Activated T-helper 1 cell treated with Interleukin-2 at 50 U/mL for 16 hours (primary cell): ENCODE data around the gene ATP10A.

ENCODE experiments used
- DNase-seq: peaks from one replicate; pipeline ENCODE4 v3.0.0-alpha.2; 2020; ENCODE audit warnings: low read depth

ATP10A gene

DNA sequence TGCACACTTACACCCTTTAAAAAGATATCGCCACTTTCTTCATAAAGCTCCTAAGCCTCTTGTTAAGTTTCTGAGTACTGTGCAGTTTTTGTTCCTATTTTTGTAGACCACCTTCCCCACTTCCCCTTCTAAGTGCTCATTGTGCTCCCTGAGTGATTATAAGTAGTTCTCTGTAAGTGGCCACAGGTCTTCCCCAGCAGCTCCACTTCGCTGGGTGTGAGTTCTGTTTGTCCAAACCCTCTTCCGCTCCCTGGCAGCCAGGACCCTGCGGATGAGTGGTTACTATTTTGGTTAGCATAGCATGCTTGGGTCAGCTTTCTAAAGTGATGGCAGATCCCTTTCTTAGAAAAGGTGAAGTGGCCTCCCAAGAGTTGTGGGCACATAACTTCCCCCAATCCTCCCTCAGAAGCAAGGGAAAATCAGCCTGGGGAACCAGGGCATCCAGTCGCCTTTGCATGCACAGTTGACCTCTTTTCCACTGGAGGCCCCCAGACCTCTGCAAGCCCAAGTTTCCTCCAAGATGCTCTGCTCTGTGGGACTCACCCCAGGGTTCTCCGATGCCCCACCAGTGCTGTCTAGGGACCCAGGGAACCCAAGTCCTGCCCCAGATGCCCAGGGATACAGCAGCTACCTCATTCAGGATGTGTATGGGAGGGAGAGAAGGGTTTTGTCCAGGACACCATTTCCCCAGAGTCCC lies 69.6 kb downstream of the ATP10A start:
- DNase-seq, result no peak

DNA sequence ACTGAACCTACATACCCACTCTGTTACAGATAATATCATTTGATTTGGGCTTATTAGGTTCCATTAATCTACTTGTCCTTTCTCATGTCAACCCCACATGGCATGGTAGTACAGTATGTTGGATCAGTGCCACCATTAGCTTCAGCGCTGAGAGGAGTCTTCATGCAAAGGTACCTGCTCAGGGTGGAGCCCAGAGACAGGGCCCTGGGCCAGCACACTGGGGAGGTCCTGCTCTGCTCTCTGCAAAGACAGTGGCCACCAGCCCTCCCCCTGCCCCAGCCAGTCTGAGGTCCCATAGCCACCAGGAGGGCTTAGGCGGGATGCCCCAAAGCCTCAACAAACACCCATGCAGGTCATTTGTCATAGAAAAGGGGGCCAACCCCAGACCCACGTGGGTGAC lies 71.0 kb downstream of the ATP10A start:
- no peak for DNase-seq

DNA sequence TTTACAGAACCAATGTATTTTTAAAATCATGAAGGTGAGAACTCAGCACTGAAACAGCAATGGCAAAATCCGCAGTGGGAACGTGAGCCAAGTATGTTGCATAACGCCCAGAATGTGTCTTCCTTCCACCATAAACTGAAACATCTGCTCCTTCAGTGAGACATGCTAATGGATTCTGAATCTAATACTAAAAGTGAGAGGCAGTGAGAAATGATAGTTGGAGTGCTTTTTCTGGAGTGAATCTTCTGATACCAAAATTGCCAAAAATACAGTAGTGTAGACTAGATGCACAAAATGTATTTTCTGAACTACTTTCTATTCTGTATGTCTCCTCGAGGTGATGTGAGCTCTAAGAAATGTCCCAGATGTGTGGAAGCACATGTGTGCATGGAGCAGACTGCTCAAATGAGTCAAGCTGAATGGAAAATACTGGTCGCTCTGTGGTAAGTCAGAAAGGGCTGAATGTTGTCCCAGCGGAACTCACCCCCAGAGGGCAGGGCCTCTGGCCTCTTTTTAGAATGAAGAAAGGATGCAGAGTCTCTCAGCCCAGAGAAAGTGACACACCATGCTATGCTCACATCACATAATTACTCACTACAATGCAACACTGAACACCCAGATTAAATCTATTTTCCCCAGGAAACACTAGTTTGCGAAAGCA lies 73.0 kb downstream of the ATP10A start:
- DNase-seq, result no peak

DNA sequence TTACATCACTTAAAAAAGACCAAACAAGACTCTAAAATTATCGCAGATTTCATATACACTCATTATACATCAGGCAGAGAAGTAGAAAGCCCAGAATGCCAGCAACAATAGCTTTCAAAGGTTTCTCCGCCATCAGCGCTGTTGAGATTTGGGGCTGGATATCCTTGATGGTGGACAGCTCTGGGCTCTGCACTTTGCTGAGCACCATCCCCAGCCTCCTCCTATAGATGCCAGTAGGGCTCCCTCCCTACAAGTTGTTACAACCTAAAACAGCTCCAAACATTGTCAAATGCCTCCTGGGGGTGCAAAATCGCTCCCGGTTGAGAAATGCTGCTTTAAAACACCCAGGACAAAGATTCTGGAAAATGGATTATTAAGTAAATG lies 73.5 kb downstream of the ATP10A start:
- DNase-seq, result no peak

DNA sequence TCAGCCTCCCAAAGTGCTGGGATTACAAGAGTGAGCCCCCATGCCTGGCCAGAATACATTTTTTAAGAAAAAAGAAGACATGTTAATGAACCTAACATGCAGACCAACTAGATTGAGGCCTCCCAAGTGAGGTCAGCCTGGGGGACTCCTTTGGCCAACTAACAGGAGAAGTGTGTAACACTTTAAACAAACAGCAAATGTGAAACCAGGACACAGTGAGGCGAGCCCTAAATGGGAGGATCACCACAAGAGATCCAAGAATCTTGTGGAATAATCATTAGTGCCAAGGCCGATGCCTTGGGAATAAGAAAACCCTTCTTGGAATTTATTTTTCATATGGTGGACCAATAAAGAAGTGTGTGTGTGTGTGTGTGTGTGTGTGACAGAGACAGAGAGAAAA lies 73.9 kb downstream of the ATP10A start:
- DNase-seq, result no peak

DNA sequence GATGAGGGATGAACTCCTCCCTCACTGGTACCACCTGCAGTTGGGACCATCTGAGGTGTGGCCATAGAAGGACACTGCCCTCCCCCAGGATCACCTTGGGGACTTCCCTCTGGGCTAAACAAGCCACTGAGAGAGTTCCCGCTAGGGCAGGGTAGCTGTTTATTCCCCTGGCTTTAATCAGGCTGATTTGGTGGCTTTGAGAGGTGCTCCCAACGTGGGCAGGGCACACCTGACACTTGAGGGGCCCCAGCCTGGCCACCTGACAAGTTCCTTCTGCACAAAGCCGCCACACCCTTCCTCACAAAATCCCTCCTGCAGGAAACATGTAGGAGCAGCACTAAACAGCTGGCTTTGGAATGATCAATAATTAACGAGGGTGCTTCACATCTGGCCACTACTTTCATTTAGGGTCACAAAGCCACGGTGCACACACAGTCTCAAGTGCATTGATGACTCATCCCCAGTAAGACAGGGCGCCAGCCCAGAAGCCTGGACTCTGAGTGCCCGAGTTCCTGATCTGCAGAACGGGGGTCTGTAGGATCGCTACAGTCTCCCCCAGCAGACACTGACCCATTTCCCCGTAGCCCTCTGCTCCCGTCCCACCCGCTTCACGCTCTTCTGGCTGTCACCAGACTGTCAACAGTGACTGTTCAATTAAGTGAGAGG lies 75.1 kb downstream of the ATP10A start:
- no peak for DNase-seq

DNA sequence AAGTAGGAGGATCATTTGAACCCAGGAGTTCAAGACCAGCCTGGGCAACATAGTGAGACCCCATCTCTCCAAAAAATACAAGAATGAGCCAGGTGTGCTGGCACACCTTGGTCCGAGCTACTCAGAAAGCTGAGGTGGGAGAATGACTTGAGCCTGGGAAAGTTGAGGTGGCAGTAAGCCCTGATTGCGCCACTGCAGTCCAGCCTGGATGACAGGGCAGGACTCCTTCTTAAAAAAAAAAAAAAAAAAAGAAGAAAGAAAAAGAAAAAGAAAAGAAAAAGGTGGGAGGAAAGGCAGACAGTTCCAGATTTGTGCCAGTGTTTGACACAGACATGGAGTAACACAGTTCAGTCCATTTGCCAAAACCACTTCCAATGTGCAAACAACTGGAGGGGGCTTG lies 75.7 kb downstream of the ATP10A start:
- DNase-seq, result no peak

DNA sequence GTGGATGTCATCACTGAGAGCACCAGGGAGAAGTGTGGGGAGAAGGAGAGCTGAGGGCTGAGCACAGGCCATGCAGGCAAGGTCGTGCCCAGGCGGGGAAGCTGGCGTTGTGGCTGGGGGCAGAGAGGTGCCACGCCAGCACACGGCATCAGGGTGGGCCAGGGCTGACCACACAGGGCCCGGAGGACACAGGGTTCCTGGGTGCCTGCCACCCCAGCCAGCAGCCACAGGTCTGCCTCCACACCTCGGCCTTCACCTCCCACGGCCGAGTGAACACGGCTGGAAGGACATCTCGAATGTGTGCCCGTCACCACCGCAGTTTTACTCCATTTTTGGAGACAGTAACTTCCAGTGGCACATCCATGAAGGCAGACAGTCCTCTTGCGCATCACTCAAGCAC lies 77.1 kb downstream of the ATP10A start:
- DNase-seq, result no peak

DNA sequence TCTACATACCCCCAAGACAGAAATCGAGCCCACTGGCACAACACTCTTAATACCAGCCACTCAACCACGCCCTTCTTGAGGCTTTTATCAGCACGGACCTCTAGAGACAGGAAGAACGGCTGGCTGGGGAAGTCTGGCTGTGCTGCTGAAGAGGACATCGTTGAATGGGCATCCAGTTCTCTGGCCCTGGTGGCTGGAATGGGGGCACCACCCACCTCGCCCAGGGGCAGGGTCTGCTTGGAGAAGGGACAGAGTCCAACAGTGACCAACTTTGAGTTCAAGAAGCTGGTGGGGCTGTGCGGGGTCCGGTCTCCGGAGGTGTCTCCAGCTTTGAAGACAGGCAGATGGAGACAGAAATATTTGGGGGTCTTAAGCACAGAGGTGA lies 77.5 kb downstream of the ATP10A start:
- DNase-seq, result no peak

DNA sequence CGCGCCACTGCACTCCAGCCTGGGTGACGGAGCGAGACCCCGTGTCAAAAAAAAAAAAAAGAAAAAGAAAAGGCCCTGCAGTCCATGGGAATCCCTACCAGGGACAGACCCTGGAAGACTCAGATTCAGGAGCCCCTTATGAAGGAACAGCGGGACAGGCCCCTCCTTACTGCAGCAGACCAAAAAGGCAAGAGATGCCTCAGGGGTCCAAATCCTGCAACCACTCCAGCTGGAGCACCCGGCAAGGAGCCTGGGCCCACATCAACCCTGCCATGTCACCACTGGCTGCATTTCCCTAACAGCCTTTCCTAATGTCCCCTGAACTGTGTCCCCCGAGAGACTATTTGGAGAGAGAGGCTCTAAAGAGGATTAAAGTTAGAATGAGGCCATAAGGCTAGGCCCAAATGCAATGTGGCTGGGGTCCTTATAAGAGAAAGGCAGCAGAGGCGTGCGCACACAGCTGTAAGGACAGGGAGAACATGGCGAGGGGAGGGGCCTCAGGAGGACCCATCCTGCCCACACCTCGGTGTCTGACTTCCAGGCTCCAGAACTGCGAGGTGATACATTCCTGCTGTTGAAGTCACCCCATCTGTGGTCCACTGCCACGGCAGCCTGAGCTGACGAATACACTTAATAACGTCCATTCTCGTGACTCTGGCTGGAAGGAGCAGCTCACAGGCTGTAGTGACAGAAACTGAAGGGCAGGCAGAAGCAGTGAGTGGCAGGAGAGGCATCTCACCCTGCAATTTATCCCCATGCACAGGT lies 78.1 kb downstream of the ATP10A start:
- no peak for DNase-seq

DNA sequence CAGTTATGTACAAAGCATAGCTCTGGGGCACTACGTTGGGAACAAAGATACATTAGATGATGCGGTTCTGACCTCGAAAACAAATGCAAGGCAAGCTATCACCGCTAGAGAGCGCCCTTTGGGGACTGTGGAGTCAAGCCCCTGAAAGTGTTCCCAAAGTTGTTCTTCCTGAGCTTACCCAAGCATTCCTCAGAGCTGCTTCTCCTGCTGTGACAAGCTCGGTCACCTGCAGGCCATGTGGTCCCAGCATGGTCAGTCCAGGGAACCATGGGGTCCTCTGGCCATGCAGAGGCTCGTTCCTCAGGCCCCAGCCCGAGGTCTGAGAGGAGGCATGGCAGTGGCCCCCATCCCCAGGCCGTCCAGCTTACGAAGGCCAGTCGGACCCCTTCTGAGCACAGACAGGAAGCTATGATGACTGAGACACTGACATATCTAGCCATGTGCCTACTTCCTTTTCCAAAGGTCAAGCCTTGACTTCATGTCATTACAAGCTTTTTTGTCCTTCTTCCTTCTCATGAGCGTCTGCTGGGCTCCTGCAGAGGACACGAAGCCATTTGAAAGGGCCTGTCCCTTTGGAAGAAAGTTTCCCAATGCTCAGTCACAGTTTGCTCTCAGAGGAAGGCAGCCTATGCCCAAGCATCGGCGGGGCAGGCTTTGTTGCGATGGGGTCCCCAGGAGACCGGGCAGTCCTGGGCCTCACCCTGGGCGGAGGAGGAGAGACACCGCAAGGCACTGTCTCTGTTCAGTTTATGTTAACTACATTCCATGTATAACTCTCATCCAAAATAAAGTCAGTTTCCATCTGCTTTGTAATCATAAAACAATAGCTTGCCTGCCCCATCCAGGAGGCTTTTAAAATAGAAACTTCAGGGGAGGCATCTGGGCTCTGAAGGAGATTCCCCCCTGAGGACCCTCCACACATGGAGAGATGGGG lies 79.3 kb downstream of the ATP10A start:
- peak; percentile 20 for DNase-seq

DNA sequence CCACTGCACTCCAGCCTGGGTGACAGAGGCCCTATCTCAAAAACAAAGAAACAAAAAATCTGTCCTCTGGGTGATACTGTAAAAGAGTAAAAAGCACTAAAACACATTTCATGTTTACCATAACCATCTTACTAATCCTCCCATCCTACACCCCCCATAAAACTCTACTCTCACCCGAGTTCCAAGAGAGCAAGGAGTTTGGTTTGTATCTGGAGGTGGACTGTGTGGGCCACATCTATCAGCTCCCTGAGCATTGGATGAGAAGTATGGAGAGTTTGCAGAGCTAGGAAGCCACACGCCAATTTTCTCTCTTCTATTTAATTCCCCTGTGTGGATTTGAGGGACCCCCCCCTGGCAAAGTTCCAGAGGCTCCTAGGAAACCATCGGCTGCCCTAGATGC lies 80.0 kb downstream of the ATP10A start:
- no peak for DNase-seq

DNA sequence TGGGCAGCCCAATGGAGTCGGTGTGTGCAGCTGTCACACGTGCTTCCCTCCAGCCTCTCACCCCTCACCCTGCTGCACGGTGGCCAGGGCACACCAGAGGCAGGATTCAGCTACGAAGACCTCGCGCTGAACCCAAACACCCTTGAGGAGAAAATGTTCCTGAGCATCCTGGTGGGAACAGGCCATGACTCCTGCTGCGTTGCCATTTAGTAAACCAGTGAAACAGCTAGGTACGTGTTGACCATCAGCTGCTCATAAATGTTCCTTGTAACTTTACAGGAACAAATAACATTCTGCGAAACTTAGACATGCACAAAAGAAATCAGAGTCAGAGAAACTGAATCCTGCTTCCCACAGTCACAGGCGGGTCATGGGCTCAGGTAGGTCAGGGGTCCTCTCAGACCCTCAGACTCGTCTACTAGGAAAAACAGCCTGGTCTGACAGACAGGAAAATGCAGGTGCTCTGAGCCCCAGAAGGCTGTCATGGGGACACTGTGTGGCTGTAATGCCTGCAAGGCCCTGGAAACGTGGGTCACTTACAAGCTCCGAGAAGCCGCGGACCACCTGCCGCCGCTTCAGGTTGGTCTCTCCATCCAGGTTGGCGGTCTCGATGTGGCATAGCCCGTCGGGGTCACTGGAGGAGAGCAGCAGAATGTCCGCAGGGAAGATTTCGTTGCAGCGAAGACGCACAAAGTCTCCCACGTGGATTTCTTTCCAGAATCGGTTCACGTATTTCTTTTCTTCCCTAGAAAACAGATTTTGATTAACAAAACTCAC lies 82.5 kb downstream of the ATP10A start:
- DNase-seq, result no peak

DNA sequence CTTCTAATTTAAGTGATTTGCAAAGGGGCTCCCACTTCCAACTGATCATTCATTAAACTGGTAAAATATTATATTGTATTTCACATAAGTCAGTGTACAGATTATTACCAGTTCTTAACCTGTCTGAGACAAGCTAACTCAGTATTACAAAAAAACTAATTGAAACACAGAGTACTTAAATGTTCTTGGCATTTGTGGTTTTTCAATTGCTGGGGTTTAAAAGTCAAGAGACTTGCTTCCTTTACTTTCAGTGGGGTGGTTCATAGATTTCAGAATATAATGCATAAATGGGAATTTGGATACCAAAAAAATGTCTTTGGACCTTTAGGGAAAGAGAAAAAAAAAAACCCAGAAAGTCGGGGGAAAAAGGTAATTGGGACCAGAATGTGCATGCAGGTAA lies 85.0 kb downstream of the ATP10A start:
- DNase-seq, result no peak

DNA sequence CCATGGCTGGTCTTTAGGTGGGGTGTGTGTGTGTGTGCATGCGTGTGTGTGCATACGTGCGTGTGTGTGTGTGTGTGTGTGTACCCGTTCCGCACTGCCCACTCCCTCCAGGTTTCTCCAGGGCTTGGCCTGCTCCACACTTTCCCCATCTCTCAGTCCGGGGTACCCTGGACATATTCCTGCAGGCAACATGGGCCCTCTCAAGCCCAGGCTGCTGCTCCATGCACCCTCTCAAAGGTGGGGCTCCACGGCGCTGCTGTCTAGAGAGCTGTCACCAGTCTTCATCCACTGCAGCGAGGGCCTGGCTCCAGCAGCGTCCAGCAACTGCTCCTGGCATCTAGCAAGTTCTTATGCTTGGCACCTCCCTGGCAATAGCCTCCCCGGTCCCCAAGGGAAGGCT lies 86.1 kb downstream of the ATP10A start:
- no peak for DNase-seq

DNA sequence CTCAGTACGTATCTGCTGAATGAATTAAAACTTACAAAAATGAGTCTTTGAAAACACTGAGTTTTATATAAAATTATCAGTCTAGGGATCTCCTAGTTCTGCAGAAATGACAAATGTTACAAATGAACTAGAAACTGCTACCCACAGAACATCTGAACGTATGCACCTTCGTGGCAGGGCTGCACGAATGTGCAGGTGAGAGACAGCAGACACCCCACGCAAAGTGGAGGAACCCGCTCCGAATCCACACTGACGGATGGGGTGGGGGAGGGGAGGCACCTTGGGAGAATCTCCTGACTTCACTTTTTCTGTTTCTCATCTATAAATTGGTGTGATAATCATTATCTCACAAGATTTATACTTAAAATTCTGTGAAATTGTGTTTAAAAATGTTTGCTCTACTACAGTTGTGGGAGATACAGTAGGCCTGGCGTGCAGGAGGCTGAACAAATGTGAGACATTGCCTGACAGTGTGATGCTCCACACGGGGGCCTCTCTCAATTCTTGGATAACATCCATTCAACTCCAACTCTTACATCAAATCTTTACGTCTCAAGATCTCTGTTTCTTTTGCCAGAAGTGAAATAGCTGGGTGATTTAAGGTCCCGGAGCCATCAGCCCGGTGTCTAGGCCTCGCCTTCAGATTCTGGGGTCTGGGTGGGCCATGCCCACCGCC lies 86.9 kb downstream of the ATP10A start:
- no peak for DNase-seq

DNA sequence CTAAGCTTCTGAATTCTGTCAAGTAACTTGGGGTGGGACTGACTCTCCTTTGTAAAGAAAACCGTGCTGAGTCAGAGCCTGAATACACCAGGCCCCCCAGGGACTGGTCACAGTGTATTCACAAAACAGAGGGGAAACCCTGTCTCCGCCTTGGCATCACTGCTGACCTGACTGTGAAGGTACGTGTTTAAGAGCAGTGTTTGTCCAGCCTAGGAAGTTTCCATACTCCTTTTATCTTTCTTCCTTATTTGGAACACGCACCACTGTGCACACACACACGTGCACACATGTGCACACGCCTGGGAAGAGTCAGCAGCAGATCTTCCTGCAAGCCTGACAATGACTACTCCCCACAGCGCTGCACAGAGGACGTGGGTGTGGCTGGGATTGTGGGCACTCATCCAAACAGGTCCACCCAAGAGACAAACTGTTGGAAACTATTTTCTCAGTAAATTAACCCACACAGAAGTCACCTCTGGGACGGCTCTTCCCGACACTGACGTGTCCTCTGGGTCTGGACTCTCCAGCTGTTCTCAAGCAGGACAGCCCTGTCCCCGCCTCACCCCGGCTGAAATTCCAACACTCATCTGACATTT lies 87.7 kb downstream of the ATP10A start:
- no peak for DNase-seq

DNA sequence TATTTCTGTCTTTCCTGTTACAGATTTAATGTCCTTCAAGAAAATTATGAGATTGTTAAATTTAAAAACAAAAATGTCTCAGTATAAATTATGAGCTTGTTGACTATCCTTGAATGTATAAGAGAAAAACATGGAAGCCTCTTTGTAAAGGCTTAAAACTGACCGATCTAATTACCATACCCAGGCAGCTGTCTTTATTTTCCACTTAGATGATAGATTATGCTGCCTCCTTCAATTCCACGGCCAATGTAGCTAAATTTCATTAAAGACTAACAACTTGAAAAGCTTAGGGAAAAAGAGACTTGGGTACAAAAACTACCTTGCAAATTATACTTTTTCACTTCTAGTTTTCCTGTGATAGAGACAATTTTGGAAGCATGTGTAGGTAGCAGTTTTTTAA lies 88.3 kb downstream of the ATP10A start:
- no peak for DNase-seq

DNA sequence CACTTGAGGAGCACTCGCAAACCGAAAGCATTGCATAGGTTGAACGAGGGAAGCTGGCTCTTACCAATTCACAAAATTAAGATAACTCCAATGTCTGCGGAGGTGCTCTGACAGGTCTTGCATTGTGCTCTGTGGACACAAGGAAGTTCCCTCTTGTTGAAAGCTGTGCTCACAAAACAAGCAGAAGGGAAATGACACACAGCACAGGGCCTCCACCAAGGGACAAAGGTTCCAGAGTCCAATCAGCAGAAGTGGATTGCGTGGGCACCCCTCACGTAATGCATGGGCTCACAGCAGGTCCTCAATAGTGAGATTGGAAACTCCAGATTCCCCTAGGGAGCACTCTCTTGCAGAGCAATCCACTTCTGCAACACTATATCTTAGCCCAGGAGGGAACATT lies 89.9 kb downstream of the ATP10A start:
- no peak for DNase-seq

DNA sequence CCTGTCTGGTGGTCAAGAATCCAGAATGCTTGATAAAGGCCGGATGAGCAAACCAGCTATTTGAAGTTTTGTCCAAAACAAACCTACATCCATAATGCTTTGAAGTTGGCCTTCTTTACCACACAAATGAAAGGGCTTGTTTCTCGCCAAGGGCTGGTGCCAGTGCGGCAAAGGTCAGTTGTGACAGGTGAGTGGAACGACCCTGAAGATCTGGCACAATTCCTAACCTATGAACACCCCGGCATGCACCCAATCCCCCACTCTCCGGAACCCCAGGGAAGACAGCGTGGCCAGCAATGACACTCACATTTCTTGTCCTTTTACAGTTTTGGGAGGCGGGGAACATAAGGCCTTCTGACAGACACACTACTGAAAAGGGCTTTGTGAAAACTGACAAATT lies 90.6 kb downstream of the ATP10A start:
- DNase-seq, result no peak
